ENCODE measurements around the gene RRP15.

Gene RRP15

DNA sequence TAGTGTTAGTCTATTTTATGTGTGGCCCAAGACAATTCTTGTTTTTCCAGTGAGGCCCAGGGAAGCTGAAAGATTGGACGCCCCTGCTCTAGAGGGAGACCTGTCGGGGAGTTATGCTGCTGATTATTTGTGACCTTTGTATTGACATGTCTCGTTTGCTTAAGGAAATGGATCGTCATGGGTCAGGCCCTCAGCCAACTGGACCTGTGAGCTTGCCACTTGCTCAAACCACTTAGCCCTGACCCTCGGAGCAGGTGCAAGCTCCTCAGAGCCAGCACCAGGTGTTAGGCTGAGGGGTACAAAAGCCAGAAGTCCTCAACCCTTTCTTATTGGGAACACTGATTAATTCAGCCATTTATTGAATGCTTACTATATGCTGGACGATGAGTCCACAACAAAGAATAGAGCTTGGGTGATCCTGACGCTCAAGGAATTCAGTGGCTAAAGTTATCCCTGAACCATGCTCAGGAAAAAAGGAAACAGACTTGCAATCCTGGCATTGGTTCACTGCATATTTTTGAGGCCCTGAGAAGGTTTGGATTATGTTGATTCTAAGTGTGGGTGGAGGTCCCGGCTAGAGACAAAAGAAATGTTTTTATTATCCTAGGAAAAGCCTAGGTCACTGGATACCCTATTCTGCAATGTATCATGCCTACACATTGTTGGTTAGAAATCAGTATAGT, 79.1 kb downstream of the RRP15 start:
- H3K4ac ChIP-seq (ENCODE audit: low read depth, low read length), result no peak overlapping the region

DNA sequence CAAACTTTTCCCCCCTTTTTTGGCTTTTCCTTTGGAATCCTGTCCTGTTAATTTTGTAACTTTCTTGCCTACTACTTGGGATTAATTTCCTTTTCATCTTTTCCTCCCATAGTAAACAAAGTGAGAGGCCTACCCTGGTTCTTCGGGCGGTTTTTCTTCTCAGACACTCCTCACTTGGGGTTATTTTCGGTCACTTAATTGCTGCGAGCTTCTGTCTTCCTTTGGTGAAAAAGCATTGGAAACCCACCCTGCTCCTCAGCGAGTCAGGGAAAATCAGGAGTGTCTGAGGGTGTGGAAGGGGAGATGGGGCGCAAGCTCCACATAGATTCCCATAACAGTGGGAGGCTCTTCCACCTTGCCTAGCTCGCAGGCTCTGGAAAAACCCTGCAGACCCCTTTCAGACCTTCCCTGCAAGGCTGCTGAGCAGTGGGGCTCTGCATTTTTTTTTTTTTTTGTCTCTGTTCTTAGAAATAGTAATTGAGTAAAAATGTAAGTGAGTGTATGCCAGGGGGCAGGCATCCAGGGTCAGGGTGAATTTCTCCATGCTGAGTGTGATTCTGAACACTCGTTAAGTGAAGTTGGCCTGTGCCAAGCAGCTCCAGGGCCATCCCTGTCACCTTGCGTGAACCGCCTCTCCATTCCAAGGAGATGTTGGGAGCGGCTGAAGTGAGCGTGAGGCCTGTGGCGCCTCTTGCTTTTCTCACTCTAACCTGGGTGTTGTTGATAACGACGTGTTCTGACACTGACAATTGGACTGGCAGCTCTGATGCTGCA, 80.3 kb downstream of the RRP15 start:
- Histone ChIP-seq H2BK120ac (ENCODE audit: insufficient read depth, low read length, poor library complexity) (no peak overlapping the region), H2BK12ac (ENCODE audit: low read length) (peak overlapping the region; percentile 27), H2AK5ac (ENCODE audit: low read length) (peak overlapping the region; percentile 5), H3K36me3 (ENCODE audit: control insufficient read depth in 1 of 2, insufficient read depth in 2 of 2, low read length in 2 of 2) (peaks cover 2 to 5% of the 10 kb centered on the region in 2 experiments), H4K91ac (ENCODE audit: low read depth, low read length) (no peak overlapping the region), H3K14ac (ENCODE audit: low read length) (no peak overlapping the region), H3K9me3 (ENCODE audit: insufficient read depth, low read depth, low read length) (no peaks in the 10 kb centered on the region), H3K4ac (ENCODE audit: low read depth, low read length) (peak overlapping the region; percentile 21), H4K8ac (ENCODE audit: low read depth, low read length) (peak overlapping the region; percentile 18), H3K27me3 (ENCODE audit: insufficient read depth, low read length) (no peaks in the 10 kb centered on the region), H3K27ac (ENCODE audit: low read depth, low read length) (no peak overlapping the region), H3K4me3 (ENCODE audit: low read depth, low read length) (no peak overlapping the region), H3K9ac (ENCODE audit: low read length) (no peak overlapping the region), H2BK5ac (ENCODE audit: low read depth, low read length, poor library complexity) (no peak overlapping the region), H3K23ac (ENCODE audit: low read length) (no peak overlapping the region), H3K4me2 (ENCODE audit: low read length) (no peak overlapping the region), H3K18ac (ENCODE audit: low read length) (no peak overlapping the region), H2AFZ (ENCODE audit: insufficient read depth, low read length, poor library complexity) (no peak overlapping the region), H3K79me2 (ENCODE audit: control insufficient read depth, insufficient read depth, low read length, poor library complexity) (no peaks in the 10 kb centered on the region), H4K12ac (ENCODE audit: low read depth, low read length) (no peak overlapping the region), H3K4me1 (ENCODE audit: control insufficient read depth in 1 of 2, insufficient read depth in 2 of 2, low read length in 2 of 2) (peaks cover 3 to 7% of the 10 kb centered on the region in 2 experiments), H3K79me1 (ENCODE audit: low read length) (peaks cover 4% of the 10 kb centered on the region)
- no CpG with 5 or more reads among the region's 15 CpGs for WGBS (ENCODE audit: extremely low coverage, insufficient coverage, insufficient read length)
- no peak for DNase-seq

More for the DNA sequence above, 79.1 kb downstream of the RRP15 start:
- Histone ChIP-seq H2AFZ (ENCODE audit: insufficient read depth, low read length, poor library complexity) (no peak overlapping the region), H4K8ac (ENCODE audit: low read depth, low read length) (no peak overlapping the region), H4K91ac (ENCODE audit: low read depth, low read length) (peak overlapping the region; percentile 64), H3K36me3 (ENCODE audit: control insufficient read depth in 1 of 2, insufficient read depth in 2 of 2, low read length in 2 of 2) (peaks cover 0 to 3% of the 10 kb centered on the region in 2 experiments), H3K79me2 (ENCODE audit: control insufficient read depth, insufficient read depth, low read length, poor library complexity) (no peaks in the 10 kb centered on the region), H2BK120ac (ENCODE audit: insufficient read depth, low read length, poor library complexity) (no peak overlapping the region), H2BK12ac (ENCODE audit: low read length) (peak overlapping the region; percentile 71), H3K4me2 (ENCODE audit: low read length) (no peak overlapping the region), H3K27me3 (ENCODE audit: insufficient read depth, low read length) (no peaks in the 10 kb centered on the region), H3K18ac (ENCODE audit: low read length) (no peak overlapping the region), H2AK5ac (ENCODE audit: low read length) (no peak overlapping the region), H3K9me3 (ENCODE audit: insufficient read depth, low read depth, low read length) (no peaks in the 10 kb centered on the region), H3K23ac (ENCODE audit: low read length) (no peak overlapping the region), H3K4me3 (ENCODE audit: low read depth, low read length) (no peak overlapping the region), H3K9ac (ENCODE audit: low read length) (no peak overlapping the region), H3K14ac (ENCODE audit: low read length) (no peak overlapping the region), H3K79me1 (ENCODE audit: low read length) (peaks cover 2% of the 10 kb centered on the region), H4K12ac (ENCODE audit: low read depth, low read length) (no peak overlapping the region), H3K4me1 (ENCODE audit: control insufficient read depth in 1 of 2, insufficient read depth in 2 of 2, low read length in 2 of 2) (peaks cover 2 to 3% of the 10 kb centered on the region in 2 experiments), H3K27ac (ENCODE audit: low read depth, low read length) (no peak overlapping the region), H2BK5ac (ENCODE audit: low read depth, low read length, poor library complexity) (no peak overlapping the region)
- DNase-seq, result no peak
- no CpG with 5 or more reads among the region's 8 CpGs for WGBS (ENCODE audit: extremely low coverage, insufficient coverage, insufficient read length)

DNA sequence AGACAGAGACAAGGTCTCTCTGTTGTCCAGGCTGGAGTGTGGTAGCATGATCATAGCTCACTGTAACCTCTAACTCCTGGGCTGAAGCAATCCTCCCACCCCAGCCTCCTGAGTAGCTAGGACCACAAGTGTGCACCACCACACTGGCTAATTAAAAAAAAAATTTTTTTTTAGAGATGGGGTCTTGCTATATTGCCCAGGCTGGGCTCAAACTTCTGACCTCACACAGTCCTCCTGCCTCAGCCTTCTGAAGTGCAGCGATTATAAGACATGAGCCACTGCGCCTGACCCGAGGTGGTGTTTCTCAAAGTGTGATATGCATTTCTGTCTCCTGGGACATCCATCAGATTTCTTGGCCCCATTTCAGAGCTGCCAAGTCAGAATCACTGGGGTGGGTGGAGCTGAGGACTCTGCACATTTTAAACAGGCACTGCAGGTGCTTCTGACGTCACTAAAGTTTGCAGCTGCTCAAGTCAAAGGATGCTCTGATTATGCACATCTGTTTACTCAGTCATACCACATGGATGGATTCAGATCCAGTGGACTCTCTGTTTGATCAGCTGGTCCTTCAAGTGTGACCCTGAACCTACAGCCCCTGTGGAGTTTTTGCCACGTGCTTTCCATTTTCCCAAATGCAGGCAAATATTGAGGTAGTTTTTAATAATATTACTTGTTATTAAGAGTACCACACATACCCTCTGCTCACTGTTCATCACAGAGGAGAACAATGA, 81.4 kb downstream of the RRP15 start:
- Histone ChIP-seq H3K9me3 (ENCODE audit: insufficient read depth, low read depth, low read length) (no peaks in the 10 kb centered on the region), H3K4me3 (ENCODE audit: low read depth, low read length) (no peak overlapping the region), H3K14ac (ENCODE audit: low read length) (no peak overlapping the region), H4K8ac (ENCODE audit: low read depth, low read length) (no peak overlapping the region), H3K27ac (ENCODE audit: low read depth, low read length) (no peak overlapping the region), H4K91ac (ENCODE audit: low read depth, low read length) (no peak overlapping the region), H2BK120ac (ENCODE audit: insufficient read depth, low read length, poor library complexity) (no peak overlapping the region), H3K27me3 (ENCODE audit: insufficient read depth, low read length) (no peaks in the 10 kb centered on the region), H3K9ac (ENCODE audit: low read length) (no peak overlapping the region), H2AFZ (ENCODE audit: insufficient read depth, low read length, poor library complexity) (no peak overlapping the region), H3K4me1 (ENCODE audit: control insufficient read depth in 1 of 2, insufficient read depth in 2 of 2, low read length in 2 of 2) (peaks cover 3 to 9% of the 10 kb centered on the region in 2 experiments), H3K18ac (ENCODE audit: low read length) (no peak overlapping the region), H2BK5ac (ENCODE audit: low read depth, low read length, poor library complexity) (no peak overlapping the region), H3K36me3 (ENCODE audit: control insufficient read depth in 1 of 2, insufficient read depth in 2 of 2, low read length in 2 of 2) (peaks cover 2 to 7% of the 10 kb centered on the region in 2 experiments), H3K79me2 (ENCODE audit: control insufficient read depth, insufficient read depth, low read length, poor library complexity) (no peaks in the 10 kb centered on the region), H3K4me2 (ENCODE audit: low read length) (no peak overlapping the region), H3K79me1 (ENCODE audit: low read length) (peaks cover 6% of the 10 kb centered on the region), H4K12ac (ENCODE audit: low read depth, low read length) (no peak overlapping the region), H3K4ac (ENCODE audit: low read depth, low read length) (no peak overlapping the region), H2BK12ac (ENCODE audit: low read length) (no peak overlapping the region), H2AK5ac (ENCODE audit: low read length) (no peak overlapping the region), H3K23ac (ENCODE audit: low read length) (no peak overlapping the region)
- no peak for DNase-seq
- no CpG with 5 or more reads among the region's 5 CpGs for WGBS (ENCODE audit: extremely low coverage, insufficient coverage, insufficient read length)

DNA sequence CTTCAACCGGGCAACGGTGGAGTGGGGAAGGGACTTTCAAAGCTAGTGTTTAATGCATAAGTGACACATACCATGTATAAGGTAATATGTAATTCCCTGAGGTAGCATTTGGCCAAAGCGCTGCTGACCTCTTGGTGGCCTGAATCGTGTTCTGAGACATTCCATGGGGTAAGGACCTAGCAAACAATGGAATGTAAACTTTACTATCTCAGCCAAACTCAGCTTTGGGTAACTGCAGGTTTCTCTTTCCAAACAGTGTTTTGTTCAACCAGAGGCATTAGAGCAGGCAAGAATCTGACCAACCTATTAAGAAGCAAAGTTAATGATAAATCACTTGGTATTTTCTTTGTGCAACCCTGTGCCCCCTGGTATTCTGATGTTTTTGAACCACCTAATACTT, 82.0 kb downstream of the RRP15 start:
- peaks cover 3 to 11% of the 10 kb centered on the region in 2 experiments for H3K4me1 ChIP-seq (ENCODE audit: control insufficient read depth in 1 of 2, insufficient read depth in 2 of 2, low read length in 2 of 2)
- no peaks in the 10 kb centered on the region for H3K79me2 ChIP-seq (ENCODE audit: control insufficient read depth, insufficient read depth, low read length, poor library complexity)
- H3K4ac ChIP-seq (ENCODE audit: low read depth, low read length), result no peak overlapping the region
- H3K18ac ChIP-seq (ENCODE audit: low read length), result no peak overlapping the region
- no peak overlapping the region for H3K9ac ChIP-seq (ENCODE audit: low read length)
- no peak overlapping the region for H2BK5ac ChIP-seq (ENCODE audit: low read depth, low read length, poor library complexity)
- H3K23ac ChIP-seq (ENCODE audit: low read length), result no peak overlapping the region
- H3K9me3 ChIP-seq (ENCODE audit: insufficient read depth, low read depth, low read length), result no peaks in the 10 kb centered on the region
- H2AK5ac ChIP-seq (ENCODE audit: low read length), result no peak overlapping the region
- no peak for DNase-seq
- no peak overlapping the region for H2BK120ac ChIP-seq (ENCODE audit: insufficient read depth, low read length, poor library complexity)
- H3K27me3 ChIP-seq (ENCODE audit: insufficient read depth, low read length), result no peaks in the 10 kb centered on the region
- H3K36me3 ChIP-seq (ENCODE audit: control insufficient read depth in 1 of 2, insufficient read depth in 2 of 2, low read length in 2 of 2), result peaks cover 2 to 7% of the 10 kb centered on the region in 2 experiments
- WGBS (ENCODE audit: extremely low coverage, insufficient coverage, insufficient read length), result no CpG with 5 or more reads among the region's 4 CpGs
- no peak overlapping the region for H3K27ac ChIP-seq (ENCODE audit: low read depth, low read length)
- no peak overlapping the region for H3K4me2 ChIP-seq (ENCODE audit: low read length)
- H4K91ac ChIP-seq (ENCODE audit: low read depth, low read length), result no peak overlapping the region
- no peak overlapping the region for H2BK12ac ChIP-seq (ENCODE audit: low read length)
- no peak overlapping the region for H3K14ac ChIP-seq (ENCODE audit: low read length)
- H2AFZ ChIP-seq (ENCODE audit: insufficient read depth, low read length, poor library complexity), result no peak overlapping the region
- H4K8ac ChIP-seq (ENCODE audit: low read depth, low read length), result no peak overlapping the region
- H3K4me3 ChIP-seq (ENCODE audit: low read depth, low read length), result no peak overlapping the region
- no peak overlapping the region for H4K12ac ChIP-seq (ENCODE audit: low read depth, low read length)
- H3K79me1 ChIP-seq (ENCODE audit: low read length), result peaks cover 6% of the 10 kb centered on the region

Measured in trophoblast cell (in vitro differentiated cells and primary cell).